ENCODE measurements around the gene KRT13. TPM values are rescaled to one million over a fixed set of nuclear protein-coding genes. Genes with fewer than 3 reads are reported as not detected.
A peak's percentile ranks its signal among the peaks of the same experiment; 100 is the strongest.

The KRT13 gene
- total RNA-seq, 1 experiment from 2014 or later: not detected

- Histone ChIP-seq H3K27me3 (replicated peaks; ENCODE audit: insufficient read depth, low read depth, low read length, poor library complexity) (no peaks in the 10 kb centered on the region), H3K4me1 (ENCODE audit: insufficient read depth, low read length, poor library complexity, severe bottlenecking) (no peaks in the 10 kb centered on the region), H3K36me3 (ENCODE audit: insufficient read depth, low read length, poor library complexity, severe bottlenecking) (no peaks in the 10 kb centered on the region), H3K9me3 (ENCODE audit: low read depth, low read length, poor library complexity, severe bottlenecking) (no peaks in the 10 kb centered on the region), H3K4me3 (ENCODE audit: low read depth, low read length, poor library complexity, severe bottlenecking) (no peak overlapping the region), H3K27ac (ENCODE audit: low read depth, low read length, poor library complexity, severe bottlenecking) (no peak overlapping the region)
- intact Hi-C loops (cut with micrococcal nuclease; ENCODE audit: unreplicated experiment): no loop called here
- TF ChIP-seq EZH2 (IDR thresholded peaks at IDR 0.05; ENCODE audit: borderline replicate concordance, low read depth, low read length, poor library complexity, severe bottlenecking) (no peak), CTCF (conservative IDR thresholded peaks at IDR 0.05; ENCODE audit: low read depth, low read length) (no peak)
- no peak for DNase-seq (ENCODE audit: low spot score)
- ChIA-PET POLR2A (ENCODE audit: low non-redundant PET) (no interaction called here), CTCF (no interaction called here)
- no TSS peak for BruUV-seq (replicated peaks)
Measured at GRCh38 chr17:41535764-41536481, 30.5 kb upstream of the KRT13 start.

GRCh38 chr17:41534899-41535546, 29.6 kb upstream of the KRT13 start:
- BruUV-seq (replicated peaks): no TSS peak
- intact Hi-C loops (cut with micrococcal nuclease; ENCODE audit: unreplicated experiment): no loop called here
- H3K9me3 ChIP-seq (ENCODE audit: low read depth, low read length, poor library complexity, severe bottlenecking): no peaks in the 10 kb centered on the region
- H3K27ac ChIP-seq (ENCODE audit: low read depth, low read length, poor library complexity, severe bottlenecking): no peak overlapping the region
- TF ChIP-seq EZH2 (IDR thresholded peaks at IDR 0.05; ENCODE audit: borderline replicate concordance, low read depth, low read length, poor library complexity, severe bottlenecking): no peak
- TF ChIP-seq CTCF (conservative IDR thresholded peaks at IDR 0.05; ENCODE audit: low read depth, low read length): no peak
- CTCF ChIA-PET: interaction anchor here (0.9 kb wide), 1 partner anchor 678 kb away, joined by 3 read pairs; no protein-coding TSS in a partner anchor
- H3K4me3 ChIP-seq (ENCODE audit: low read depth, low read length, poor library complexity, severe bottlenecking): no peak overlapping the region
- H3K27me3 ChIP-seq (replicated peaks; ENCODE audit: insufficient read depth, low read depth, low read length, poor library complexity): no peaks in the 10 kb centered on the region
- H3K4me1 ChIP-seq (ENCODE audit: insufficient read depth, low read length, poor library complexity, severe bottlenecking): no peaks in the 10 kb centered on the region
- peak; percentile 7 for DNase-seq (ENCODE audit: low spot score)
- H3K36me3 ChIP-seq (ENCODE audit: insufficient read depth, low read length, poor library complexity, severe bottlenecking): no peaks in the 10 kb centered on the region
- POLR2A ChIA-PET (ENCODE audit: low non-redundant PET): no interaction called here

- H3K36me3 ChIP-seq (ENCODE audit: insufficient read depth, low read length, poor library complexity, severe bottlenecking): no peaks in the 10 kb centered on the region
- H3K4me3 ChIP-seq (ENCODE audit: low read depth, low read length, poor library complexity, severe bottlenecking): no peak overlapping the region
- H3K27me3 ChIP-seq (replicated peaks; ENCODE audit: insufficient read depth, low read depth, low read length, poor library complexity): no peaks in the 10 kb centered on the region
- intact Hi-C loops (cut with micrococcal nuclease; ENCODE audit: unreplicated experiment): no loop called here
- TF ChIP-seq EZH2 (IDR thresholded peaks at IDR 0.05; ENCODE audit: borderline replicate concordance, low read depth, low read length, poor library complexity, severe bottlenecking) (no peak), CTCF (conservative IDR thresholded peaks at IDR 0.05; ENCODE audit: low read depth, low read length) (no peak)
- ChIA-PET POLR2A (ENCODE audit: low non-redundant PET) (no interaction called here), CTCF (no interaction called here)
- no peaks in the 10 kb centered on the region for H3K4me1 ChIP-seq (ENCODE audit: insufficient read depth, low read length, poor library complexity, severe bottlenecking)
- no peaks in the 10 kb centered on the region for H3K9me3 ChIP-seq (ENCODE audit: low read depth, low read length, poor library complexity, severe bottlenecking)
- no peak for DNase-seq (ENCODE audit: low spot score)
- H3K27ac ChIP-seq (ENCODE audit: low read depth, low read length, poor library complexity, severe bottlenecking): no peak overlapping the region
- no TSS peak for BruUV-seq (replicated peaks)
Measured at GRCh38 chr17:41533613-41534012, 28.2 kb upstream of the KRT13 start.

Measured in A673 (cell line).